GM12872 (cell line): ENCODE results near the gene AQP7.

Source experiments
- TF ChIP-seq, protein P1 (sequence below): IDR thresholded peaks from 3 replicates; pipeline ENCODE4 v1.5.1; 2011; ENCODE audit warnings: low read depth, mild to moderate bottlenecking, low read length, moderate library complexity; ENCODE audit not compliant: insufficient read depth

Gene AQP7

DNA sequence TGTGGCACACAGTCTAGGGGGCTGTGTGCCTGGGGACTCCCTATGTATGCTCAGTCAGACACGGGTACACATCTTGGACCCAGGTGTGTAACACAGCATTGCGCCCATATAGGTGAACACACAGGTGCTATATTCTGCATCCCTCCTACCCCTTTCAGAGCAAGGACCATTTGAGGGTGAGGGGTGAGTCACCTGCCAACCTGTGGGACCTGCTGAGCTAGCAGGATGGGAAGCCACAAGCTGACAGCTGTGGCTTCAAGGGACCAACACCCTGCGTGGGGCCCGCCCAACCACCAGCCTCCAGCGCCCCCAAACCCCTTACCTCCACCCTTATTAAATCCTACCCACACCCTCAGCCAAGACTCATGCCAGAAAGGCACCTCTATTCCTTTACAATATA, 14.6 kb upstream of the AQP7 start:
- TF ChIP-seq, protein P1, sequence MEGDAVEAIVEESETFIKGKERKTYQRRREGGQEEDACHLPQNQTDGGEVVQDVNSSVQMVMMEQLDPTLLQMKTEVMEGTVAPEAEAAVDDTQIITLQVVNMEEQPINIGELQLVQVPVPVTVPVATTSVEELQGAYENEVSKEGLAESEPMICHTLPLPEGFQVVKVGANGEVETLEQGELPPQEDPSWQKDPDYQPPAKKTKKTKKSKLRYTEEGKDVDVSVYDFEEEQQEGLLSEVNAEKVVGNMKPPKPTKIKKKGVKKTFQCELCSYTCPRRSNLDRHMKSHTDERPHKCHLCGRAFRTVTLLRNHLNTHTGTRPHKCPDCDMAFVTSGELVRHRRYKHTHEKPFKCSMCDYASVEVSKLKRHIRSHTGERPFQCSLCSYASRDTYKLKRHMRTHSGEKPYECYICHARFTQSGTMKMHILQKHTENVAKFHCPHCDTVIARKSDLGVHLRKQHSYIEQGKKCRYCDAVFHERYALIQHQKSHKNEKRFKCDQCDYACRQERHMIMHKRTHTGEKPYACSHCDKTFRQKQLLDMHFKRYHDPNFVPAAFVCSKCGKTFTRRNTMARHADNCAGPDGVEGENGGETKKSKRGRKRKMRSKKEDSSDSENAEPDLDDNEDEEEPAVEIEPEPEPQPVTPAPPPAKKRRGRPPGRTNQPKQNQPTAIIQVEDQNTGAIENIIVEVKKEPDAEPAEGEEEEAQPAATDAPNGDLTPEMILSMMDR, result no peak

DNA sequence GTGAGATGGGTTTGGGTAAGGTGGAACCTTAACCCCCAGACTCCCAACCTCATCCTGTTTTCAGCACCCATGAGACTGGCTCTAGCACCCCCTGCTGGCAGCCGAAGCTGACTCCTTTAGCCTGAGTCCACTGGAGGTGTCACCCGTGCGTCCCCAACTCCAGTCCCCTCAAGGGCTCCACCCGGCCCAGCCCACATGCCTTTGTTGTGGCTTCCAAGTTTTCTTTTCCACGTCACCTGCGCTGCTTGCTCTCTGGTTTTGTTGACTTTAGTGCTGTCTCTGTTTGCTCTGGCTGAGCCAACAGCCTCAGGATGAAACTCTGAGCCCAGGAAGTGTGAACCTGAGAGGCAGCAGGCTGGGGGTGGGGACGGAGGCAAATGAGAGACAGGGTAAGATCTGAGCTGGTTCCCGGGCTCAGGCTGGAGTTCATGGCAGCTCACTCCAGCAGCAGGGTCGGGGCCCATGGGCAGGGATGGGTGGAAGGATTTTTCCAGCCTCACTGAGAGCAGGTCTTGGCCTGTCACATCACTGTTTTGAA, 13.2 kb upstream of the AQP7 start:
- TF ChIP-seq, protein P1, result peak; percentile 91

DNA sequence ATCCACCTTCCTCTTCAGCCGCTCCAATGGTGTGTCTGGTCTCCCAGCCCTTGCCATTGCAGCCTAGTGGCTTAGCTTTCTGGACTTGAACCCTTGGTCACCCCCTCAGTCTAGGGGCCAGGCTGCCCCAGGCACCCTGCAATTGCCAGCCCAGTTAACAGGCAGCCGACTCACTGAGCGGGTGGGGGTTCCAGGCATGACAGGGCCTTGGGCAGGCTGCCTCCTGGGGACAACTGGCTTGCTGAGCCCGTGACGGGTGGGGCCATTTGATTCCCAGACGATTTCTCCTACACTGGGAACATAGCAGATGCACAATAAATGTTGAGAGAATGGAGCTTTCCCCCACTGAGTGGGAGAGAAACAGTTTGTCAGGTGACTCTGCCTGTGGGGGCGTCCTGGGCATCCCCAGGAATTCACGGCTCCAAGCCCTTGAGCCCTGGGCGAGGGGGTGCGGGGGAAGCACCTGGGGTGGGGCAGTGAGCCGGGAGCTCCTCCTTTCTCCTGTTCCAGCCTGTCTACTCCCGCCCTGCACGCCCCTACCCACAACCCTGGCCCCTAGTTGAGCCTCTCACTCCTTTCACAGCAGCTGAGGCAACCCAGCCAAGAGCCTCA, 12.6 kb upstream of the AQP7 start:
- TF ChIP-seq, protein P1, result no peak

DNA sequence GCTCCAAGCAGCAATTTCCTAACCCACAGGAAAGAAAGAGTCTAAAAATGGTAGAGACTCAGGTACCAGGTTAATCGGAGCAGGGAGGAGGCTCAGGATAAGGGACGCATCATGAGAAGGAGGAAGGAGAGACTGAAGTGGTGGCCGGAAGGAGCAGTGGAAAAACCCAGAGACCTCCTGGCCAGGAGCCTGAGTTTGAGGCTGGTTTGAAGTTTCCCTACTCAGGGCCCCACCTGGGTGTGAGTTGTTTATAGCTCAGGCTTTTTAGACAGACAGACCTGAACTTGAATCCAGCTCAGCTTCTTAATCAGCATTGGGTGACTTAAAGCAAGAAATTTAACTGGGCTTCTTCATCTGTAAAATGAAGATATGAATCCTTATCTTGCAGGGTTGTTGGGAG, 11.9 kb upstream of the AQP7 start:
- TF ChIP-seq, protein P1, result no peak

DNA sequence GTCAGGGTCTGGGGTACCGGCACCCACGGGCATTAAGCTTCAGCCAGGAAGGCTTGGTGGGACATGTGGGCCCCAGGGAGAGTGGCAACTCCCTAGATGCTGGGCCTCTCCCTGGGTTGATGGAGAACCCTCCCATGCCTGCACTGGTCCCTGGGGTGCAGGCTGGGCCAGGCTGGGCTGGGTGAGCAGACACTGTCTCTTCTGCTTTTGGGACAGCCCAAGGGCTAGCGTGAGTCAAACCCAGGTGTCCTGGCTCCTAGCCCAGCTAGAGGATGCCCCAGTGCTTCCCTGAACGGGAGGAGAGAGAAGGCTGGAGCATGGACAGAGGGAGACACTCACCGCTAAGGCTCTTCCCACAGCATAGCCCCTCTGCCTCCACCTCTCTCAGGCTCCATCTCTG, 5.7 kb upstream of the AQP7 start:
- TF ChIP-seq, protein P1, result no peak

DNA sequence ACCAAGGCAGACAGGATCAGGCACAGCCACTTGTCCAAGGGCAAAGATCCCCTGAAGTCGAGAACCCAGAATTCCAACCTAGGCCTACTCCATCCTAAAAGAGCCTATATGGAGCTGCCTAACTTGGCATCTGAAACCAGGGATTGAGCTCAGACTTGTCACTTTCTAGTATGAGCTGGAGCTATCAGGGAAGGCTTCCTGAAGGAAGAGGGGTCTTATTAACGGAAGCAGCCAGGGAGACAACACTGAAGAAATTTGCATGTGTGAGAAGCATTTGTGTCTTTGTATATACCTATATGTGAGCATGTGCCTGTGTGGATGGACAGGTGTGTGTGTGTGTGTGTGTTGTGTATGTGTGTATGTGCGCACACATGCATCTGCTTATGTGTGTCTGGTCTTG, 4.7 kb upstream of the AQP7 start:
- TF ChIP-seq, protein P1, result no peak

DNA sequence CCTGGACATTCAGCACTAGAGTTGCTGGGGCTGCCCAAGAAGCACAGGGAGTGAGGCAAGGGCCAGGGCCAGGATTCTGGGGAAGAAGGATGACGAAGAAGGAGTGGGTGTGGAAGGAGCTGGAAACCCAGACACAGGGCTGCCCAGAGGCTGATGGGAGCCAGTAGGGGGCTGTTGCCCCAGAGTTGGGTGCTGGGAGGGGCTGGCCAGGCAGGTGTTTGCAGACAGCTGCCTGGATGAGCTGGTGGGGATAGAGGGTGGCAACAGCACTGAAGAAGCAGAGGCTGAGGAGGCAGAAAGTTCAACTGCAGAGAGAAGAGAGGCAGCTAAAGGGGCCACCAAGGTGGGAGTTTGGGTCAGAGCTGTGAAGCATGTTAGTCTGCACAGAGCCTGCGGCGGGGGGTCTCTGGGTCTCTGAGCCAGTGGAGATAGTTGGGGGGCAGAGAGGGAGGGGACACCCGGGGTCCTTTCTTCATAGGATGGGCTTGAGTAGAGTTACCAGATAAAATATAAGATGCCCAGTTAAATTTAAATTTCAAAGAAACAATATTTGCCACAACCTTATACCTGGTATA, 2.5 kb upstream of the AQP7 start:
- TF ChIP-seq, protein P1, result no peak
